ENCODE measurements around the gene RAB11FIP4. TPM values are rescaled to one million over a fixed set of nuclear protein-coding genes. Genes with fewer than 3 reads are reported as not detected.

Gene RAB11FIP4
- total and polyA plus RNA-seq, 2 donors (not counting 1 experiment from before 2014, with no cell fraction given) = 17.0 to 70.5 TPM

DNA sequence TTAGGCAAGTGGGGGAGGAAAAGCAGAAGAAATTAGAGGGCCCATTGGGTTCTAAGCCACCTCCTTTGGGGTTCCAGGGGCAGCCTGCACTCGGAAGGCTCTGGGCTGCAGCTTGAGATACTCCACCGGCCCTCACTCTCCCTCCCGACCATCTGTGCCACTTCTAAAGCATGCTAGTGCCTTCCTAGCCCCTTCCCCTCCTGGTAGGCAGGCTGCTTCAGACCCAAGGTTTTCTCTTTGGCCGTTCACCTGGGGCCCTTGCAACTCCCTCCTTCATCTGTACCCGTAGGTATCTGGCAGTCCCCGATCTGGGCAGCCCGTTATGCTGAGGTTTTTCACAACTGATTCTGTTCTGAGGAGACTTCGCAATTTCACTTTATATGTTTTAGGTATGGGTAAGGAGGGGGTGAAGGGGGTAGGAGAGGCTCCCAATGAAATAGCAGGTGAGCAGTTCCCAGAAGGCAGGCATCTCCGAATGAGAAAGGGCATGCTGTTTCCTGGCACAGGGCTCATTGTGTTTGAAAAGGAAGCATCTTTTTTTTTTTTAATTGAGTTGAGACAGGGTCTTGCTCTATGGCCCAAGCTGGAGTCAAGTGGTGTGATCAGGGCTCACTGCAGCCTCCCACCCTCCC, 98.7 kb downstream of the RAB11FIP4 start:
- Mint-ChIP-seq H3K9me3 (ENCODE audit: insufficient read depth) (no peaks in the 10 kb centered on the region), H3K4me3 (peak overlapping the region; percentile 83), H3K27me3 (no peaks in the 10 kb centered on the region), H3K27ac (peak overlapping the region; percentile 99), H3K4me1 (peaks cover 76% of the 10 kb centered on the region)
- H3K9ac ChIP-seq (ENCODE audit: low read length) = no peak overlapping the region
- ATAC-seq (ENCODE audit: low read depth) (no peak), DNase-seq (peak; percentile 25)
- peak overlapping the region; percentile 86 for H3K4me2 ChIP-seq (replicated peaks; ENCODE audit: low read depth, low read length, poor library complexity, severe bottlenecking)
- H3K9me3 ChIP-seq (ENCODE audit: control extremely low read depth in 1 of 3, control insufficient read depth in 2 of 3, insufficient read depth in 1 of 3, low read length in 2 of 3) = no peaks in the 10 kb centered on the region
- peak overlapping the region in 1 of 5 experiments; percentile 2 for H3K4me3 ChIP-seq (ENCODE audit: control extremely low read depth in 1 of 5, extremely low read depth in 1 of 5, insufficient read depth in 1 of 5, low read depth in 2 of 5, low read length in 4 of 5)
- H4K20me1 ChIP-seq (ENCODE audit: control insufficient read depth, insufficient read depth, low read length, poor library complexity, severe bottlenecking) = peaks cover 37% of the 10 kb centered on the region
- no peak overlapping the region for H2AFZ ChIP-seq (ENCODE audit: insufficient read depth, low read depth, low read length, poor library complexity, severe bottlenecking)
- ChIA-PET CTCF (interaction anchor here (0.6 to 10.3 kb wide), 2 partner anchors 20 to 30 kb away, joined by 5 to 94 read pairs; no protein-coding TSS in a partner anchor), POLR2A (no interaction called here)
- H3K79me2 ChIP-seq (ENCODE audit: control insufficient read depth, insufficient read depth, low read length) = peaks cover 60% of the 10 kb centered on the region
- 89% methylated on average over 6 of the region's 9 CpGs for WGBS (ENCODE audit: insufficient coverage)
- H3K36me3 ChIP-seq (replicated peaks in 1 of 2; ENCODE audit: control extremely low read depth in 1 of 2, control insufficient read depth in 1 of 2, extremely low read depth in 1 of 2, insufficient read depth in 2 of 2, low read length in 1 of 2) = no peaks in the 10 kb centered on the region
- H3K27me3 ChIP-seq (replicated peaks in 1 of 4; ENCODE audit: control extremely low read depth in 1 of 4, control insufficient read depth in 3 of 4, insufficient read depth in 4 of 4, low read length in 3 of 4) = no peaks in the 10 kb centered on the region
- H3K4me1 ChIP-seq (ENCODE audit: control insufficient read depth in 2 of 2, insufficient read depth in 2 of 2, low read length in 2 of 2) = peaks cover 73 to 78% of the 10 kb centered on the region in 2 donors
- H3K27ac ChIP-seq (ENCODE audit: low read length in 2 of 2) = peak overlapping the region; percentile 73 to 90
- TF ChIP-seq, protein P1, sequence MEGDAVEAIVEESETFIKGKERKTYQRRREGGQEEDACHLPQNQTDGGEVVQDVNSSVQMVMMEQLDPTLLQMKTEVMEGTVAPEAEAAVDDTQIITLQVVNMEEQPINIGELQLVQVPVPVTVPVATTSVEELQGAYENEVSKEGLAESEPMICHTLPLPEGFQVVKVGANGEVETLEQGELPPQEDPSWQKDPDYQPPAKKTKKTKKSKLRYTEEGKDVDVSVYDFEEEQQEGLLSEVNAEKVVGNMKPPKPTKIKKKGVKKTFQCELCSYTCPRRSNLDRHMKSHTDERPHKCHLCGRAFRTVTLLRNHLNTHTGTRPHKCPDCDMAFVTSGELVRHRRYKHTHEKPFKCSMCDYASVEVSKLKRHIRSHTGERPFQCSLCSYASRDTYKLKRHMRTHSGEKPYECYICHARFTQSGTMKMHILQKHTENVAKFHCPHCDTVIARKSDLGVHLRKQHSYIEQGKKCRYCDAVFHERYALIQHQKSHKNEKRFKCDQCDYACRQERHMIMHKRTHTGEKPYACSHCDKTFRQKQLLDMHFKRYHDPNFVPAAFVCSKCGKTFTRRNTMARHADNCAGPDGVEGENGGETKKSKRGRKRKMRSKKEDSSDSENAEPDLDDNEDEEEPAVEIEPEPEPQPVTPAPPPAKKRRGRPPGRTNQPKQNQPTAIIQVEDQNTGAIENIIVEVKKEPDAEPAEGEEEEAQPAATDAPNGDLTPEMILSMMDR (IDR thresholded peaks at IDR 0.05) = no peak
- TF ChIP-seq EZH2 (IDR thresholded peaks at IDR 0.05; ENCODE audit: borderline replicate concordance, insufficient read depth, low read depth, low read length, poor library complexity, severe bottlenecking) = no peak
- intact Hi-C loops (cut with micrococcal nuclease) = loop anchor here (2.0 to 5.0 kb wide), 2 partner anchors 169 to 523 kb away; partner anchors contain the start of gene EVI2A
